ENCODE measurements around the gene OR4C45. TPM values are rescaled to one million over a fixed set of nuclear protein-coding genes. Genes with fewer than 3 reads are reported as not detected.
"Not testable (repeated sequence)": the region's sequence is repeated elsewhere in the genome, so short reads cannot be mapped to it uniquely, and the experiment has no call there.

Gene OR4C45
- total RNA-seq, 1 donor from 2014 or later, result not detected

DNA sequence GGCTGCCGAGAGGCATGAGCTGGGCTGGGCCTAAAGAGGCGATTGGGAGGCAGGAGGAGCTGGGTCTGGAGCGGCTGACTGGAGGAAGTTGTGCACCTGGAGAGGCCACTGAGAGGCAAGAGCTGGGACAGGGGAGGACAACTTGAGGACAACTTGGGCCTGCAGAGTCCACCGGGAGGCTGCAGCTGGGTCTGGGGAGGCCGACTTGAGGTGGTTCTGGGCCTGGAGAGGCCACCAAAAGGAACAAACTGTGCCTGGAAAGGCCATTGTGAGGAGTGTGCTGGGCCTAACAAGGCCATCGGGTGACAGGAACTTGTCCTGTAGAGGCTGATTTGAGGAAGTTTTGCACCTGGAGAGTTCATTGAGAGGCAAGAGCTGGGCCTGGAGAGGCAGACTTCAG, 41.5 kb downstream of the OR4C45 start:
- Mint-ChIP-seq H3K36me3 (ENCODE audit: unreplicated experiment) (no peaks in the 10 kb centered on the region), H3K4me1 (ENCODE audit: unreplicated experiment) (no peaks in the 10 kb centered on the region), H3K27ac (ENCODE audit: unreplicated experiment) (no peak overlapping the region), H3K9me3 (ENCODE audit: unreplicated experiment) (peaks cover 73% of the 10 kb centered on the region), H3K27me3 (ENCODE audit: unreplicated experiment) (no peaks in the 10 kb centered on the region), H3K4me3 (ENCODE audit: unreplicated experiment) (no peak overlapping the region)
- TF ChIP-seq, protein P1, sequence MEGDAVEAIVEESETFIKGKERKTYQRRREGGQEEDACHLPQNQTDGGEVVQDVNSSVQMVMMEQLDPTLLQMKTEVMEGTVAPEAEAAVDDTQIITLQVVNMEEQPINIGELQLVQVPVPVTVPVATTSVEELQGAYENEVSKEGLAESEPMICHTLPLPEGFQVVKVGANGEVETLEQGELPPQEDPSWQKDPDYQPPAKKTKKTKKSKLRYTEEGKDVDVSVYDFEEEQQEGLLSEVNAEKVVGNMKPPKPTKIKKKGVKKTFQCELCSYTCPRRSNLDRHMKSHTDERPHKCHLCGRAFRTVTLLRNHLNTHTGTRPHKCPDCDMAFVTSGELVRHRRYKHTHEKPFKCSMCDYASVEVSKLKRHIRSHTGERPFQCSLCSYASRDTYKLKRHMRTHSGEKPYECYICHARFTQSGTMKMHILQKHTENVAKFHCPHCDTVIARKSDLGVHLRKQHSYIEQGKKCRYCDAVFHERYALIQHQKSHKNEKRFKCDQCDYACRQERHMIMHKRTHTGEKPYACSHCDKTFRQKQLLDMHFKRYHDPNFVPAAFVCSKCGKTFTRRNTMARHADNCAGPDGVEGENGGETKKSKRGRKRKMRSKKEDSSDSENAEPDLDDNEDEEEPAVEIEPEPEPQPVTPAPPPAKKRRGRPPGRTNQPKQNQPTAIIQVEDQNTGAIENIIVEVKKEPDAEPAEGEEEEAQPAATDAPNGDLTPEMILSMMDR (IDR thresholded peaks at IDR 0.05), result no peak
- DNase-seq (ENCODE audit: extremely low spot score, unreplicated experiment), result peak; percentile 65

DNA sequence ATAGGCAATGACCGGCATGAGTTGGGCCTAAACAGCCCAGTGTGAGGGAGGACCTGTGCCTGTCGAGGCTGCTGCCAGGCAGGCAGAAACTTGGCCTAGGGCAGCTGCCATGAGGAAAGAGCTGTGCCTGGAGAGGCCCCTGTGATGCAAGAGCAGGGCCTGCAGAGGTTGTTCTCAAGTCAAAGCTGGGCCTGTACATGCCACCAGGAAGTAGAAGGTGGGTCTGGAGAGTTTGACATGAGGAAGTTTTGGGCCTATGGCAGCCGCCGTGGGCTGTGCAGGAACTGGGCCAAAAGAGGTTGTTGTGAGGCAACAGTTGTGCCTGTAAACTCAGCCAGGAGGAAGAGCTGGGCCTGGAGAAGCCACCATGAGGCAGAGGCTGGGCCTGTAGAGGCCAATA, 43.2 kb downstream of the OR4C45 start:
- H3K9me3 Mint-ChIP-seq (ENCODE audit: unreplicated experiment), result peaks cover 75% of the 10 kb centered on the region
- no peaks in the 10 kb centered on the region for H3K4me1 Mint-ChIP-seq (ENCODE audit: unreplicated experiment)
- TF ChIP-seq, protein P1 (IDR thresholded peaks at IDR 0.05), result no peak
- no peak overlapping the region for H3K4me3 Mint-ChIP-seq (ENCODE audit: unreplicated experiment)
- H3K36me3 Mint-ChIP-seq (ENCODE audit: unreplicated experiment), result no peaks in the 10 kb centered on the region
- no peaks in the 10 kb centered on the region for H3K27me3 Mint-ChIP-seq (ENCODE audit: unreplicated experiment)
- H3K27ac Mint-ChIP-seq (ENCODE audit: unreplicated experiment), result no peak overlapping the region
- DNase-seq (ENCODE audit: extremely low spot score, unreplicated experiment), result peak; percentile 56

DNA sequence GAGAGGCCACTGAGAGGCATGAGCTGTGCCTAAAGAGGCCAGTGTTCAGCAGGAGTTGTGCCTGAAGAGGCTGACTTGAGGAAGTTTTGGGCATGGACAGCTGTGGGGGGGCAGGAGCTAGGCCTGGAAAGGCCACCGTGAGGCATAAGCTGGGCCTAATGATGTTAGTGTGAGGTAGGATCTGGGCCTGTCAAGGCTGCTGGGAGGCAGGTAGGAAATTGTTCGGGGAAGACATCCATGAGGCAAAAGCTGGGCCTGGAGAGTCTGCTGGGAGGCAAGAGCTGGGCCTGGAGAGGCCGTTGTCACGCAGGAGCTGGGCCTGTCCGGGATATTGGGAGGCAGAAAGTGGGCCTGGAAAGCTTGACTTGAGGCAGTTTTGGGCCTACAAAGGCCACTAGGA, 44.9 kb downstream of the OR4C45 start:
- DNase-seq (ENCODE audit: extremely low spot score, unreplicated experiment), result peak; percentile 71
- Mint-ChIP-seq H3K9me3 (ENCODE audit: unreplicated experiment) (peaks cover 62% of the 10 kb centered on the region), H3K4me3 (ENCODE audit: unreplicated experiment) (no peak overlapping the region)

DNA sequence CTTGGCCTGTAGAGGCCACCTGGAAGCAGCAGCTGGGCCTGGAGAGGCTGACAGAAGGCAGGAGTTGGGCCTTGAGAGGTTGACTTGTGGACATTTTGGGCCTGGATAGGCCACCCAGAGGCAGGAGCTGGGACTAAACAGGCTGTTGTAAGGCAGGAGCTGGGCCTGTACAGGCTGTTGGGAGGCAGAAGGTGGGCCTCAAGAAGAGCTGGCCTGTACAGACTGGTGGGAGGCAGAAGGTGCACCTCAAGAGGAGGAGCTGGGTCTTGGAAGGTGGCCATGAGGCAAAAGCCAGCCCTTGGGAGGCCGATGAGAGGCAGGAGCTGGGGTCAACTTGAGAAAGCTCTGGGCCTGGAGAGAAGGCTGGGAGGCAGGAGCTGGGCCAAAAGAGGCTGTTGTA, 45.3 kb downstream of the OR4C45 start:
- no peaks in the 10 kb centered on the region for H3K27me3 Mint-ChIP-seq (ENCODE audit: unreplicated experiment)
- H3K4me3 Mint-ChIP-seq (ENCODE audit: unreplicated experiment), result no peak overlapping the region
- no peak overlapping the region for H3K27ac Mint-ChIP-seq (ENCODE audit: unreplicated experiment)
- peaks cover 60% of the 10 kb centered on the region for H3K9me3 Mint-ChIP-seq (ENCODE audit: unreplicated experiment)
- DNase-seq (ENCODE audit: extremely low spot score, unreplicated experiment), result peak; percentile 69
- TF ChIP-seq, protein P1 (IDR thresholded peaks at IDR 0.05), result no peak
- no peaks in the 10 kb centered on the region for H3K36me3 Mint-ChIP-seq (ENCODE audit: unreplicated experiment)
- H3K4me1 Mint-ChIP-seq (ENCODE audit: unreplicated experiment), result no peaks in the 10 kb centered on the region

More for the DNA sequence above, 44.9 kb downstream of the OR4C45 start:
- Mint-ChIP-seq H3K27me3 (ENCODE audit: unreplicated experiment) (no peaks in the 10 kb centered on the region), H3K27ac (ENCODE audit: unreplicated experiment) (no peak overlapping the region), H3K4me1 (ENCODE audit: unreplicated experiment) (no peaks in the 10 kb centered on the region), H3K36me3 (ENCODE audit: unreplicated experiment) (no peaks in the 10 kb centered on the region)
- TF ChIP-seq, protein P1 (IDR thresholded peaks at IDR 0.05), result no peak

DNA sequence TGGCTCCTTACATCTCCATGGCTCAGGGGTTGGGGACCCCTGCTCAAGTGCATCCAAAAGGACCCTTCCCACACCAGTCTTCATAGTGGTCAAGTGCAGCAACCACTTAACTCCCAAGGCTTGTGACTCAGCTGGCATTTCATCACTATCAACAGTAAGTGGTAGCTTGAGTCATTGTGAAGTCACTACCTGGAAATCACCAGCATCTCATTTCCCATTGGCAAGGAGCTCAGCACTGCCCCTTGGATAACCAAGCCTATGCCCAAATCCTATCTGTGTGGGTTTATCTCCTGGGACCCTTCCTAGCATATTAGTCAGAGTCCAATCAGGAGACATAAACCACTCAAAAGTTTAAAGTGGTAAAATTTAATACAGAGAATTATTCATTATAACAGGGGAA, 46.3 kb downstream of the OR4C45 start:
- H3K27me3 Mint-ChIP-seq (ENCODE audit: unreplicated experiment); H3K4me1 Mint-ChIP-seq (ENCODE audit: unreplicated experiment); H3K36me3 Mint-ChIP-seq (ENCODE audit: unreplicated experiment); H3K4me3 Mint-ChIP-seq (ENCODE audit: unreplicated experiment); H3K27ac Mint-ChIP-seq (ENCODE audit: unreplicated experiment); DNase-seq (ENCODE audit: extremely low spot score, unreplicated experiment): not testable (repeated sequence)
- H3K9me3 Mint-ChIP-seq (ENCODE audit: unreplicated experiment), result peaks cover 58% of the 10 kb centered on the region

DNA sequence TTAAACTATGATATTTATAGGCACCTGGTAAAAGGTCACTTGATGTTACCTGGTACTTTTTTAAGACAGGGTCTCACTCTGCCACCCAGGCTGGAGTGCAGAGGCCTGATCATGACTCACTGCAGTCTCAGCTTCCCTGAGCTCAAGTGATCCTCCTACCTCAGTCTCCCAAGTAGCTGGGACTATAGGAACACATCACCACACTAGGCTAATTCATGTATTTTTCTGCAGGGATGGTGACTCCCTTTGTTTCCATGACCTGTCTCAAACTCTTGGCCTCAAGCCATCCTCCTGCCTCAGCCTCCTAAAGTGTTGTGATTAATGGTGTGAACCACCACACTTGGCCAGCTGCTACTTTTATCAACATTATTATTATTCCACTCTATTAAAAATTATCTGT, 47.6 kb downstream of the OR4C45 start:
- Mint-ChIP-seq H3K36me3 (ENCODE audit: unreplicated experiment) (no peaks in the 10 kb centered on the region), H3K27me3 (ENCODE audit: unreplicated experiment) (no peaks in the 10 kb centered on the region), H3K4me3 (ENCODE audit: unreplicated experiment) (no peak overlapping the region), H3K9me3 (ENCODE audit: unreplicated experiment) (peaks cover 55% of the 10 kb centered on the region), H3K4me1 (ENCODE audit: unreplicated experiment) (no peaks in the 10 kb centered on the region), H3K27ac (ENCODE audit: unreplicated experiment) (no peak overlapping the region)
- DNase-seq (ENCODE audit: extremely low spot score, unreplicated experiment), result no peak
- TF ChIP-seq, protein P1 (IDR thresholded peaks at IDR 0.05), result no peak
